GM18867 (cell line): ENCODE data around the gene VGLL1.

ENCODE experiments used
- ATAC-seq: cut with Tn5 transposase; IDR thresholded peaks from one replicate; pipeline ENCODE4 v1.9.1; 2021; ENCODE audit warnings: mild to moderate bottlenecking, moderate library complexity; ENCODE audit not compliant: unreplicated experiment

The VGLL1 gene

DNA sequence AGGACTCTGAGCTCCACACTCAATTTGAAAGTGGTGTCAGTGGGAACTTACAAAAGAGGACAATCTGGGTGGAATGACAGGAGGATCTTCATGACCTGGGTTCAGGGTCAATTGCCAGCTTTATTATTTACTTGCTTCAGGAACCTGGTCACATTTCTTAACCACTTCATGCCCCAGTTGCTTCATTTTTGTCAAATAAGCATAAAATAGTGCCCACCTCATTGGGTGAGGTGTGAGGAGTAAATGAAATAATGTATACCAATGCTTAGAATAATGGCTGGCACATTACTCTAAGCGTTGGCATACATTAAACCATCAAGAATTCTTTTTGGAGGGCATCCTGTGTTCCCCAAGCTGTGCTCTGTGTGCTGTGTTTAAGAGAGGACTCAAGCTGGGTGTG, 19.4 kb downstream of the VGLL1 start:
- no peak for ATAC-seq

DNA sequence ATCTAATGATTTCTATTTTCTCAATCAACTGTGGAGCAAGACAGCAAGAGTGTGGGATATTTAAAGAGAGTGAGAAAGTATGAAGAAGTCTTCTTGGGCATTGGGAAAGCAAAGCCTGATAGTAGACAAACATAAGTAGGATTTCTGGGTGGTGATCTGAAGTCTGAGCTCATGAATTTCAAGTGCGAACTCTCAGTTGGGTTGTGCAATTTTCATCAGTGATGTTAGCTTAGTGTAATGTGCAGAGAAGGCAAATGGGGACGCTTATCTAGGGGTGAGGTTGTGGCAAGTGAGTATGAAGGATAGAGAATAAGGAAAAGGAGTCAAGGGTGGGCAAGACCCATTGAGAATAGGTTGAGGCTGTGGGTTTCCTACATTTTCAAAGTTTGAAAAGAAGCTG, 23.7 kb downstream of the VGLL1 start:
- no peak for ATAC-seq

DNA sequence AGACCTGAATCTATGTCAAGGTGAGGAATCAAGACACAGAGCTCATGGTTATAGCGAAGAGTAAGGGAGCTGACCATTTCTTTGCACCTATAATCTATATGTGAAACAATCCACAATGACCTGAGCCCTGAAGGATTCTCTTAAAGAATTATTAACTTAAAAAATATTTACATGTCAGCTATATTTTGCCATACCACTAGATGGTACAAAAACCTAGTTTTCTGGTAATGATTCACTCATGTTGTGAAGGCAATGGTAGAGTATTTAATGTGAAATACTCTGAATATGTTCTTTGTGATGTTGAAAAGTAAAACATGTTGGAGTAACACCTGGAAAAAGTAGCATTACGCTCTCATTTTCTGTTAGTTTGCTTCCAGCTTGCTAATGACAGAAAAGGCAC, 40.0 kb downstream of the VGLL1 start:
- no peak for ATAC-seq

DNA sequence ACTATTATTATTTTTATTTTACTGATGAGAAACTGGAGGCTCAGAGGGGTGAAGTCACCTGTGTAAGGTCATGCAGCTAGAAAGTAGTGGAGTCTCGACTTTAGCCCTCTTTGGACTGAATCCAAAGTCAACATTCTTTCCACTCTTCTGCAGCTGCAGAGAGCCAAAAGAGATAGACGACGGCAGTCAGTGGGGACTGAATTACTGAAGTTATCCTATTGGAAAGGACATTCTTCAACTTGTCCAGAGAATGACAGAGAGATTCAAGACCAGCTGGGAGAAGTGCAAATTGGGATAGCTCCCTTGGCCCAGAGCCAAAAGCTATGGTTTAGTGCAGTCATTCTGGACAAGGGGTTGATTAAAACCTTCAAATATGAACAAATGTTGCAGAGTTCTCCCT, 42.5 kb downstream of the VGLL1 start:
- no peak for ATAC-seq

DNA sequence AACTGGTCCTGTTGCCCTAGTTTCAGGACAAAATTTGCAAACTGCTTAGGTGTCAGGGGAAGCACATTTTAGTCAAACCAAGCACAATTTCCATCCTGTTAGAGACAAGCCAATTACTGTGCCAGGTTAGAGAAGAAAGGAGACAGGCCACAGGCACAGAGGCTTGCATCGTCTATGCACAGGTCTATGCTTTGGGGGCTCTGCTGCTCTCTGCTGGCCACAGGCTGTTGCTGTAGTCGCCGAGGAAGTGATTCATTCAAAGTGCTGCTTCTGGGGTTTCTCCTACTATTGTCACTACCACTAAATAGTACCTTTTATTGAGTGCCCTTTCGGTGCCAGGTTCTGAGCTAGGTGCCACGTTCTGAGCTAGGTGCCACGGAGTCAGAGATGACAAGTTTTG, 45.5 kb downstream of the VGLL1 start:
- peak; percentile 98 for ATAC-seq

DNA sequence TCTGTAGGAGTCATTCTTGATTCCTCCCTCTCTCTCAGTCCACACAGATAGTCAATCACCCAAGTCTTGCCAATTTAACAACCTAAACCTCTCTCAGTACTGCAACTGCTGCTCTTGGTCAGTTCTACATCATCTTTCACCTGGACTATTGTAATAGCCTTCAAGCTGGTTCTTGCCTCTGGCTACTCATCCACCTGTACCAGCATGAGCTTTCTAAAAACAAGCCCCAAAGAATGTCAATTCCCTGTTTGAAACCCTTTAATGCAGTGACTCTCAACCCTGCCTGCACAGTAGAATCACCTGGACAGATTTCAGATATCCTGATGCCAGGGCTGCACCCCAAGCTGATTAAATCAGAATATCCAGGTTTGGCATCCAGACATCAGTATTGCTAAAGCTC, 48.3 kb downstream of the VGLL1 start:
- ATAC-seq = no peak

DNA sequence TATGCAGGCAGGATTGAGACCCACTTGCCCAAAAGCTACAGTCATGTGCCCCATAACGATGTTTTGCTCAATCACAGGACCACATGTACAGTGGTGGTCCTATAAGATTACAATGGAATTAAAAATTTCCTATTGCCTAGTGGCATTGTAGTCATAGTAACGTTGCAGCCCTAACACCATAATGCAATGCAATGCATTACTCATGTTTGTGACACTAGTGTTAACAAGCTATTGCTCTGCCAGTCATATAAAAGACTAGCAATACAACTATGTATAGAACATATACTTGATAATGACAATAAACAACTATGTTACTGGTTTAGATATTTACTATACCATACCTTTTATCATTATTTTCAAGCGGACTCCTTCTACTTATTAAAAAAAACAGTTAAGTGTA, 50.6 kb downstream of the VGLL1 start:
- ATAC-seq = no peak

DNA sequence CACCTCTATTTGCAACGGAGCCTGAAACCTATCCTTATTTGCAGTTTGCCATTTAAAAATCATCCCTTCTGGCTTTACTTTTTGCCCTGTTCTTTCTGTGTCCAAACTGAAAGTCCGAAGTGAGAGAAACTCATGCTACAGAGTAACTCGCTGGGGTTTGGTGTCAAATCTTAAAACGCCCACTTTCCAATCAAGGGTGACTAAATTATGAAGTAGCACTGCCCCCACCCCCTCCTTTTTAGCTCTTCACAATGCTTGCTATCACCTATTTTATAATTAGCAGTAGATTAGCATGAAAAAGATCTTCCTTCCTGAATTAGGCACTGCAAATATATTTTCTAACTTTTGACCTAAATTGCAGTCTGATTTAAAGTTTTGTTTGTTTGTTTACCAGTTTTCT, 52.5 kb downstream of the VGLL1 start:
- peak; percentile 56 for ATAC-seq

DNA sequence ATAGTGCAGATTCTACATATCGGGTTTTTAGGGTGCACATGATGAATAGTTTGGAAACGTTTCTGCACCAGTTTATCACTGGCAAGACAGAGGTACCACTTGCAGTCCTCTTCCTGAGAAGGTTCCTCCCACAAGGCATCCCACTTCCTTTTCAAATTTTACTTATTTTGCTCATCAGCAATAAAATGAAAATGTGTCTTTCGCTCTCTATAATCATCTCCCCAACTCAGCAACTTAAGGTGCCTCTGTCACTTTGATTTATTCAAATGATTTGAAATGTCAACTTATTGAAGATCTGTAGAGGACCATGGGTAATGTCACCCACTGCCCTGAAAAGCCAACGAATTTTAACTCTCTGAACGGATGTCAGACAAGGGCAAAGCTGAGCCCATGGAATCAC, 53.2 kb downstream of the VGLL1 start:
- ATAC-seq = no peak

DNA sequence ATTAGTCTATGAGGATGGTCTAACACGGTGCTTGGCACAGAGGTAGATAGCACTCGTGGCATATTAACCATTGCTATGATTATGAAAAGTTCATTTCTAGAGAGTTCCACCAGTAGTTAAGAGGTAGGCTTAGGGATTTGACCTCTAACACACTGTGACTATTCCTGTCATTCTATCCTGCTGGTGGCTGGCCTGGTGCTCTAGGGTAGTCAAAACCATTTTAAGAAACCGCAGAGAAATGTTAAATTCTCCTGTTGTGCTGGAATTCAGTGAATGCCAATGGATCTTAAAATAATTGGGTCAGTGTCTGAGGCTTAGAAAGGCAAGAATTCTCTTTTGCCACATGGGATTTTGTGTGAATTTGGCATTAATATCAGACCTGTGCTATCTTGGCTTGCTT, 53.9 kb downstream of the VGLL1 start:
- no peak for ATAC-seq

DNA sequence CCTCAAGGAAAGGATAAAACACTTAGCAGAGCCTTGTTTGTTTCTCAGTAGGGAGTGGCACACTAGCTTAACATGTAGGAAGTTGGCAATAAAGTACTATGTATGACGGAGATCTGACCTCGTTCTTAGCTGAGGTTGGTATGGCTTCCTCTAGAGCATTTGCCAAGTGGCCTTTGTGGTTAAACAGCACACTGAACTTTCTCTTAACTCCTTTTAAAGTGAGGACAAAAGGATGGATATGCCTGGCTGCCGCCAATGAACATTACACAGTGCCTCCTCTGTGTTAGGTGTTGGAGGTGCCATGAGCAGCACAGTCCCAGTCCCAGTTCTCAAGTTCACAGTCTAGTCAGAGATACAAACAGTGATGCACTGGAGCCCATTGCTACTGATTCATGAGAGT, 54.4 kb downstream of the VGLL1 start:
- ATAC-seq = no peak

DNA sequence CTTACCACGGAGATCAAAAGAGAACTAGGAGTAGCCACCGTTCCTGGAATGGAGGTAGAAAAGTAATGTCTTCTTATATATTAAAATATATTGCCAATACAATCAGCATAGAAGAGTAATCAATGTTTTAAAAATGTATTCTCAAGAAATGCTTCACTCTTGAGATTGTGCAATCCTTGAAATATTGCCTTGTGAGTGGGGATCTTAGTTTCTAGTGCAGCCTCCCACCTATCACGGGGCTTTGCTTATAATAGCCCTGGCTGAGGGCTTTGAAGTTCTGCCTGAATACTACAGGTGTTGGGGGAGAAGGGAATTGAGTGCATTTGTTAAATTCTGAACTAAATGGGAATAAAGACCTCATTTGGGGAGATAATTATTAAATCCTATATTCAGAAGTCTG, 55.5 kb downstream of the VGLL1 start:
- ATAC-seq = no peak

DNA sequence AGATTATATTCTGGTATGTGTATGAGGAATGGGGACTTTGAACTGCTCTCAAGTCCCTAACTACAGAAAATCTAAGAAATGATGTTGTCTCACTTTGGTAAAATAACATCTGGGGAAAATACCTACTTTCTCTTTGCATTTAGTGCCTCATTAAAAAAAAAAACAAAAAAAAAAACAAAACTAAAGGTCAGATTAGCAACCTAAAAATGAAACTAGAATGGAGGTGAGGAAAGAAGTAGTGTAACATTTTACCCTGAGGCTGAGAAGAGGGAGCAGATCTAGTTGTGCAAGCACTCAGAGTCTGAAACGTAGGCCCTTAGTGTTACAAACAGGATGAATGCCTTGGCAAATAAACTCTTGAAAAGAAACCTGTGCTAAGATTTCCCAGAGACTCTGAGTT, 56.0 kb downstream of the VGLL1 start:
- ATAC-seq = peak; percentile 70

DNA sequence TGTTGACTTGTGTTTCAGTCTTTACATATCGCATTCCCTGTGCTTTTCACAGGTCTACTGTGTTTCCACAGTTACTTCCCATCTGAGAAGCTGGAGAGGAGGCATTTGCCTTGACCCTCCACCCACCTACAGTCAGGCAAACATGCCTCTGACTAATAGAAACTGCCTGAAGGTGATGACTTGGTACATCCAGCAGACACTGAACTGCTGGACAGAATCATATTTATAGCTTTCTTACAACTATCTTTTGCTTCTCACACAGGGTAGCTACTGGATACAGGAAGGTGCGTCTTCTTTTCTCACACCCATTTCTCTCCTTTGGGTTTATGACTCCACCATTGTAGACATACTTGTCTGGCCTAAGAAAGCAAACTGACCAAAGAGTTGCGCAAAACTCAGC, 58.0 kb downstream of the VGLL1 start:
- no peak for ATAC-seq

DNA sequence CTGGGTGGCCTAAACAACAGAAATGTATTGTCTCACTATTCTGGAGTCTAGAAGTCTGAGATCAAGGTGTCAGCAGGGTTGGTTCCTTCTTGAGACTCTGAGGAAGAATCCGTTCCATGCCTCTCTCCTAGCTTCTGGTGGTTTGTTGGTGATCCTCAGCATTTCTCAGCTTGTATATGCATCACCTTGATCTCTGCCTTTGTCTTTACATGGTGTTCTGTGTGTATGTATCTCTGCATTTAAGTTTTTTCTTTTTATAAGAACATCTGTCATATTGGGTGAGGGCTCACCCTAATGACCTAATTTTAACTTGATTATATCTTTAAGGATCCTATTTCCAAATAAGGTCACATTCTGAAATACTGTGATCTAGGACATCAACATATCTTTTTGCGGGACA, 65.3 kb downstream of the VGLL1 start:
- no peak for ATAC-seq

DNA sequence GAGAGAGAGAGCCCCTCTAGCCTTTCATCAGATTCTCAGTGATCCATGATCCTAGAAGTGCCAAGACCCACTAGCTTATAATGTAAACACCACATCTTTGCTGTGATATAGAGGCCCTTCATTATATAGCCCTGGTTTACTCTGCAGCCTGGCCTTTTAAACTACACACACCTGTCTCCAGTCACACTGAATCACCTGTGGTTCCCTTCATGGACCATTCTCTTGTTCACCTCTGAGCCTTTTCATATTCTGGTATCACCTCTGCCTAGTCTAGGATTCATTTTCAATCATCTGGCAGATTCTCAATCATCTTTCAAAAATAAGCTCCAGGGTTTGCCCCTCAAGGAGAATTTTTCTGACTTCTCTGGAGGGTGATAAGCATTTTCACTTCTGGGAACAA, 65.9 kb downstream of the VGLL1 start:
- ATAC-seq = no peak

DNA sequence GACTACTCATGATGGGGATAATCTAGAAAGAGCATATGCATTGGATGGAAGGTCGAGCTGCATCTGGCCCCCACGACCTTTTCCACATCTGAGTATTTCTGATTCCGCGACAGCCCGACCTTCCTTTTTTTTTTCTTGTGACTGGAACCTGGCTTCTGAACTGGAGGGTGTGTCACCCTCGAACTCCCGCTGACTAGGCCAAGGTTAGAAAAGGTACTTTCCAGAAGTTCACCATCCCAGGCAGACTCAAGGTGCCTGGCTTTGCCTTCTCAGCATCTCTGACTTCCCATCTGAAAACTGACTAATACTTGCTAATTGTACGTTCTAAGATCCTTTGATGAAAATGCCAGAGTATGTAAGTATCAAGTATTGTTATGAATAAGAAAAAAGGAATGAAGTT, 66.6 kb downstream of the VGLL1 start:
- no peak for ATAC-seq

DNA sequence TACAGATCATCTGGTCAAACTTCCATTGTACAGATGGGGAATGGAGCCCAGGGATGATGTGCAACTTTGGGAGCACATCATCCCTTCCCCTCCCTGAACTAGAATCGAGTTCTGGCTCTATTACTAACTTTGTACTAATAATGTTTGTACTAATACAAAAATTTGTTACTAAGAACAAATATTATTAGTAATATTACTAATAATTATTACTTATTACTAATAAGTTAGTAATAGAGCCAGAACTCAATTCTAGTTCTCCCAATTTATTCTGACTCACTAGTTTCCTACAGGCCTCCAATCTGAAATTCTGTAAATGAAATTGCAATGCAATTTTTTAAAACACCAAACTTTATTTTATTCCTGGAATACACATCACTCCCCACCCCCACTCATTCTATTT, 68.0 kb downstream of the VGLL1 start:
- ATAC-seq = no peak
